OCI-LY7 (cell line): ENCODE measurements around the gene ZNF23. TPM values are rescaled to one million over a fixed set of nuclear protein-coding genes. Genes with fewer than 3 reads are reported as not detected.

Experiments
- BruUV-seq: library from RNA; stranded (reverse); fragments of 400-500 nt; replicated peaks from 2 replicates; lab custom pipeline; 2021; lab: Mats Ljungman, UMichigan
- CTCF ChIA-PET: fragments of 300-600 bp; sonication (Branson Sonifier 250); formaldehyde crosslinking; loops from one replicate; lab custom pipeline; 2022; ENCODE audit warnings: antibody characterized with exemption; ENCODE audit not compliant: unreplicated experiment; lab: Charles Lee
- POLR2A ChIA-PET: fragments of 300-600 bp; sonication (Branson Sonifier 250); formaldehyde crosslinking; loops from one replicate; lab custom pipeline; 2022; ENCODE audit warnings: antibody characterized with exemption; lab: Charles Lee
- DNase-seq: peaks from one replicate; pipeline ENCODE4 v3.0.0-alpha.2; 2015; ENCODE audit warnings: low spot score
- H2AFZ ChIP-seq: fragments of 200-600 bp; sonication (generic), shearing (Covaris generic); 2 replicates; pipeline ENCODE4 v1.6.1; 2014; ENCODE audit warnings: mild to moderate bottlenecking, antibody characterized with exemption, low read length, moderate library complexity
- H3K27ac ChIP-seq: fragments of 200-600 bp; sonication (generic); 2 replicates; pipeline ENCODE4 v1.5.1; 2014; ENCODE audit warnings: mixed run types, low read depth, mild to moderate bottlenecking, moderate library complexity, low read length, inconsistent platforms; ENCODE audit not compliant: poor library complexity, severe bottlenecking
- H3K36me3 ChIP-seq: fragments of 200-600 bp; sonication (generic); 2 replicates; pipeline ENCODE4 v1.6.1; 2014; ENCODE audit warnings: mild to moderate bottlenecking, antibody characterized with exemption, low read length, moderate library complexity, mixed read lengths; ENCODE audit not compliant: insufficient read depth
- H3K4me1 ChIP-seq: fragments of 200-600 bp; sonication (generic); 2 replicates; pipeline ENCODE4 v1.5.1; 2014; ENCODE audit warnings: mild to moderate bottlenecking, low read length; ENCODE audit not compliant: insufficient read depth, poor library complexity, severe bottlenecking
- H3K4me2 ChIP-seq: fragments of 200-600 bp; sonication (generic); 2 replicates; pipeline ENCODE4 v1.6.1; 2014; ENCODE audit warnings: mild to moderate bottlenecking, low read length
- H3K4me3 ChIP-seq: fragments of 200-600 bp; sonication (generic); 2 replicates; pipeline ENCODE4 v1.5.1; 2014; ENCODE audit warnings: mild to moderate bottlenecking, low read depth, low read length; ENCODE audit not compliant: poor library complexity, severe bottlenecking
- H3K79me2 ChIP-seq: fragments of 200-600 bp; sonication (generic); 2 replicates; pipeline ENCODE4 v1.6.1; 2016; ENCODE audit warnings: low read depth, mild to moderate bottlenecking, low read length, moderate library complexity, mixed read lengths; ENCODE audit not compliant: insufficient read depth
- H3K9me2 ChIP-seq: fragments of 200-600 bp; sonication (generic); 2 replicates; pipeline ENCODE4 v1.6.1; 2016; ENCODE audit warnings: mild to moderate bottlenecking, low read length, mixed read lengths; ENCODE audit not compliant: insufficient read depth
- H3K9me3 ChIP-seq: fragments of 200-600 bp; sonication (generic); 2 replicates; pipeline ENCODE4 v1.6.1; 2014; ENCODE audit warnings: mild to moderate bottlenecking, mixed run types, low read length, mixed read lengths
- H4K20me1 ChIP-seq: fragments of 200-600 bp; sonication (generic); 2 replicates; pipeline ENCODE4 v1.6.1; 2014; ENCODE audit warnings: mild to moderate bottlenecking, antibody characterized with exemption, low read length, moderate library complexity, mixed read lengths; ENCODE audit not compliant: insufficient read depth
- EZH2phosphoT487 ChIP-seq: fragments of 200-600 bp; sonication (generic); IDR thresholded peaks from 2 replicates; pipeline ENCODE4 v1.6.1; 2018; ENCODE audit warnings: low read depth, borderline replicate concordance, mild to moderate bottlenecking, mixed run types, antibody characterized with exemption, low read length, moderate library complexity, mixed read lengths
- intact Hi-C: fragments of 100-400 bp; cut with micrococcal nuclease; formaldehyde crosslinking; loops from one replicate; pipeline ENCODE4 v1.10.0; 2022; ENCODE audit not compliant: unreplicated experiment
- total RNA-seq, 2 experiments: library from RNA; depleted of rRNA in 1 of 2; stranded (reverse); fragments of >200 nt in 1 of 2; shearing (Covaris generic) in 1 of 2; gene quantifications; 2 replicates each; pipeline ENCODE4 v1.2.3, GENCODE V29; 2014 to 2022
- TF ChIP-seq, protein P1 (sequence below): fragments of 200-600 bp; sonication (generic); conservative IDR thresholded peaks from 2 replicates; pipeline ENCODE4 v1.5.1; 2014; ENCODE audit warnings: mild to moderate bottlenecking, antibody characterized with exemption, low read length, moderate library complexity, mixed read lengths

The ZNF23 gene
- total RNA-seq, 2 experiments from 2014 or later: 7.4 to 11.8 TPM

GRCh38 chr16:71406724-71407123, 55.3 kb downstream of the ZNF23 start:
- ChIA-PET CTCF (no interaction called here), POLR2A (interaction anchor here (1.0 kb wide), 1 partner anchor 208 kb away, joined by 3 read pairs; no protein-coding TSS in a partner anchor)
- Histone ChIP-seq H3K9me2 (no peaks in the 10 kb centered on the region), H3K79me2 (no peaks in the 10 kb centered on the region), H3K4me1 (no peaks in the 10 kb centered on the region), H2AFZ (no peak overlapping the region), H3K36me3 (no peaks in the 10 kb centered on the region), H3K4me3 (no peak overlapping the region), H4K20me1 (no peaks in the 10 kb centered on the region), H3K4me2 (no peak overlapping the region), H3K27ac (no peak overlapping the region), H3K9me3 (no peaks in the 10 kb centered on the region)
- intact Hi-C loops: no loop called here
- BruUV-seq: no TSS peak
- DNase-seq: no peak
- TF ChIP-seq EZH2phosphoT487: no peak
- TF ChIP-seq, protein P1, sequence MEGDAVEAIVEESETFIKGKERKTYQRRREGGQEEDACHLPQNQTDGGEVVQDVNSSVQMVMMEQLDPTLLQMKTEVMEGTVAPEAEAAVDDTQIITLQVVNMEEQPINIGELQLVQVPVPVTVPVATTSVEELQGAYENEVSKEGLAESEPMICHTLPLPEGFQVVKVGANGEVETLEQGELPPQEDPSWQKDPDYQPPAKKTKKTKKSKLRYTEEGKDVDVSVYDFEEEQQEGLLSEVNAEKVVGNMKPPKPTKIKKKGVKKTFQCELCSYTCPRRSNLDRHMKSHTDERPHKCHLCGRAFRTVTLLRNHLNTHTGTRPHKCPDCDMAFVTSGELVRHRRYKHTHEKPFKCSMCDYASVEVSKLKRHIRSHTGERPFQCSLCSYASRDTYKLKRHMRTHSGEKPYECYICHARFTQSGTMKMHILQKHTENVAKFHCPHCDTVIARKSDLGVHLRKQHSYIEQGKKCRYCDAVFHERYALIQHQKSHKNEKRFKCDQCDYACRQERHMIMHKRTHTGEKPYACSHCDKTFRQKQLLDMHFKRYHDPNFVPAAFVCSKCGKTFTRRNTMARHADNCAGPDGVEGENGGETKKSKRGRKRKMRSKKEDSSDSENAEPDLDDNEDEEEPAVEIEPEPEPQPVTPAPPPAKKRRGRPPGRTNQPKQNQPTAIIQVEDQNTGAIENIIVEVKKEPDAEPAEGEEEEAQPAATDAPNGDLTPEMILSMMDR: no peak

DNA sequence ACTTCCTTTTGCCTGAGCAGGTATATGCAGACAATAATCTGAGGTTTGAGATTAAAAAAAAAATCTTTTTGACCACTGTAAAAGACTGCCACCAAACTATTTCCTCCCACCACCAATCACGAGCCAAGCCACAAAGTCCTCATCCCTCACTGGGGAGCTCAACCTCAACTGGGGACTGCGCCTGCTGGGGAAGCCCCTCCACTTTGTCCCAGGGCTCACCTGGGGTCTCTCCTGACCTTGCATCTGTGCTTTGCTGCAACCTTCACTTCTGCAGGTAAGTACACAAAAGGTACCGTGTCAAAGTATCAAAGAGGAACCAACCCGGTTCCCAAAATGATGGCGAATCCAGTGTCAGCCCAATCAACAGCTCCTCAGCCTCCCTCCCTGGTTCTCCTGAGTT, 55.7 kb downstream of the ZNF23 start:
- H3K36me3 ChIP-seq: no peaks in the 10 kb centered on the region
- no peak overlapping the region for H3K4me3 ChIP-seq
- H3K27ac ChIP-seq: no peak overlapping the region
- POLR2A ChIA-PET: interaction anchor here (1.0 kb wide), 1 partner anchor 208 kb away, joined by 3 read pairs; no protein-coding TSS in a partner anchor
- BruUV-seq: no TSS peak
- TF ChIP-seq EZH2phosphoT487: no peak
- TF ChIP-seq, protein P1: no peak
- no peaks in the 10 kb centered on the region for H3K4me1 ChIP-seq
- no peak overlapping the region for H2AFZ ChIP-seq
- intact Hi-C loops: no loop called here
- H3K4me2 ChIP-seq: no peak overlapping the region
- H3K9me3 ChIP-seq: no peaks in the 10 kb centered on the region
- H3K9me2 ChIP-seq: no peaks in the 10 kb centered on the region
- DNase-seq: no peak
- no peaks in the 10 kb centered on the region for H4K20me1 ChIP-seq
- no peaks in the 10 kb centered on the region for H3K79me2 ChIP-seq
- CTCF ChIA-PET: no interaction called here

DNA sequence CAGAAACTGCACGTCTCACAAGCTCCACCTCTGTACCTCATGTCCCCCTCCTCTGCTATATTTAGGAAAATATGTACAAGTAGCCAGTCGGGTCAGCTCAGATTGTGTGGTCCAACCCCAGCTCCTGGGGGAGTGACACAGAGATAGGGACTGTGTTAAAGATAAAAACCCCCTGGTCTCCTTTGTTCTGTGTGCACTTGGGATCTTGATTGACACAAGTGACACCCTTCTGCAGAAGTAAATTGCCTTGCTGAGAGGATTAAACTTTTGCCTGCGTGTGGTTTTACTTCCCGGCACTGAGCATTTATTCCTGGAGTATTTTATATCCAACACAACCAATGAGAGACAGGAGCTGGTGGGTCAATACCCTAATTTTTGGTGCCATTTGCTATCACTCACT, 57.7 kb downstream of the ZNF23 start:
- intact Hi-C loops: no loop called here
- H2AFZ ChIP-seq: no peak overlapping the region
- POLR2A ChIA-PET: no interaction called here
- TF ChIP-seq EZH2phosphoT487: no peak
- TF ChIP-seq, protein P1: no peak
- DNase-seq: no peak
- H3K79me2 ChIP-seq: no peaks in the 10 kb centered on the region
- no peaks in the 10 kb centered on the region for H3K4me1 ChIP-seq
- CTCF ChIA-PET: no interaction called here
- H3K4me3 ChIP-seq: no peak overlapping the region
- H4K20me1 ChIP-seq: no peaks in the 10 kb centered on the region
- H3K9me3 ChIP-seq: no peaks in the 10 kb centered on the region
- H3K36me3 ChIP-seq: no peaks in the 10 kb centered on the region
- H3K4me2 ChIP-seq: no peak overlapping the region
- H3K9me2 ChIP-seq: no peaks in the 10 kb centered on the region
- BruUV-seq: no TSS peak
- no peak overlapping the region for H3K27ac ChIP-seq
